ENCODE measurements around the gene TLL1. TPM values are rescaled to one million over a fixed set of nuclear protein-coding genes. Genes with fewer than 3 reads are reported as not detected.

TLL1 gene
- total and polyA plus RNA-seq, 8 donors: 0.65 to 3.0 (median 1.6) TPM

DNA sequence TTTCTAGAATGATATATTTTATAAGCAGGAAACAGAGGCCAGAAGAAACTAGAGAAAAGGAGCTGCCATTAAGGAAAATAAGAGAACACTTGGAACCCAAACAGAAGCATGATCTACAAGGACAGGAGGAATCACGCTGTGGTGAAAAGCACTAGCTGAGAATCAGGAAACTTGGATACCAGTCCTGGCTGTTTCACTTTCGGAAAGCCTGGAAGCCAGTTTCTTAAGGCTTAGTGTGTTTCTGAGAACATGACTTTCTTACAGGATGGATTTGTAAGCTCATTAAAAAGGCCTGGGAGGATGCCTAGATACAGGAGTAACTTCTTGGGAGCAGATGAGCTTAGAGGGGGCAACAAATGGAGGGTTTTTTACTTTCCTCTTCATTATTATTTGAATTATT lies 36.9 kb downstream of the TLL1 start:
- DNase-seq: no peak
- TF ChIP-seq, protein P1, sequence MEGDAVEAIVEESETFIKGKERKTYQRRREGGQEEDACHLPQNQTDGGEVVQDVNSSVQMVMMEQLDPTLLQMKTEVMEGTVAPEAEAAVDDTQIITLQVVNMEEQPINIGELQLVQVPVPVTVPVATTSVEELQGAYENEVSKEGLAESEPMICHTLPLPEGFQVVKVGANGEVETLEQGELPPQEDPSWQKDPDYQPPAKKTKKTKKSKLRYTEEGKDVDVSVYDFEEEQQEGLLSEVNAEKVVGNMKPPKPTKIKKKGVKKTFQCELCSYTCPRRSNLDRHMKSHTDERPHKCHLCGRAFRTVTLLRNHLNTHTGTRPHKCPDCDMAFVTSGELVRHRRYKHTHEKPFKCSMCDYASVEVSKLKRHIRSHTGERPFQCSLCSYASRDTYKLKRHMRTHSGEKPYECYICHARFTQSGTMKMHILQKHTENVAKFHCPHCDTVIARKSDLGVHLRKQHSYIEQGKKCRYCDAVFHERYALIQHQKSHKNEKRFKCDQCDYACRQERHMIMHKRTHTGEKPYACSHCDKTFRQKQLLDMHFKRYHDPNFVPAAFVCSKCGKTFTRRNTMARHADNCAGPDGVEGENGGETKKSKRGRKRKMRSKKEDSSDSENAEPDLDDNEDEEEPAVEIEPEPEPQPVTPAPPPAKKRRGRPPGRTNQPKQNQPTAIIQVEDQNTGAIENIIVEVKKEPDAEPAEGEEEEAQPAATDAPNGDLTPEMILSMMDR (IDR thresholded peaks at IDR 0.05): no peak
- 78 to 85% methylated on average over 2 of the region's 2 CpGs for WGBS, 2 donors
- Histone ChIP-seq H3K4me1 (no peaks in the 10 kb centered on the region), H3K27me3 (no peaks in the 10 kb centered on the region), H3K36me3 (no peaks in the 10 kb centered on the region), H3K9me3 (no peaks in the 10 kb centered on the region), H3K4me3 (no peak overlapping the region), H3K27ac (no peak overlapping the region)
- intact Hi-C loops (cut with DNase I): no loop called here
- ATAC-seq: no peak
- FAIRE-seq: no peak

DNA sequence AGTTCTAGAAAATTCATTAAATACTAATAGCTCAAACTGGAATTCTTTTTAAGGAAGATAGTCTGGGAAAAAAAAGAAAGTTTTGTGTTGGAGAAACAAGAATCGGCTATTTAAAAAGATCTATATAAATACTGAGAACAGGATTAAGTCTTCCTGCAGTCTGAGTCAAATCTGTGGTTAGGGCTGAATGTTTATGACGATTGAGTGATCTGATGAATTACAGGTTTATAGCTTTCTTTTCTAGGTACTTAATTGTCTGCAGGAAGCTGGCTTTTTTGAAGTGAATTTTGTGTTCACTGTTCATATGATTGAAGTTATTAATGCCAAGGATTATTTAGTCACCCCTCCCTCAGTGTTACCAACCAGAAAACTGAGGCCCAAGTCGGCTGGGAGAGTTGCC lies 42.2 kb downstream of the TLL1 start:
- H3K4me1 ChIP-seq: no peaks in the 10 kb centered on the region
- FAIRE-seq (no peak), DNase-seq (no peak), ATAC-seq (no peak)
- no peaks in the 10 kb centered on the region for H3K9me3 ChIP-seq
- WGBS, 2 donors: 70 to 73% methylated on average over 3 of the region's 3 CpGs
- H3K36me3 ChIP-seq: no peaks in the 10 kb centered on the region
- intact Hi-C loops (cut with DNase I): no loop called here
- no peaks in the 10 kb centered on the region for H3K27me3 ChIP-seq
- no peak overlapping the region for H3K4me3 ChIP-seq
- TF ChIP-seq, protein P1 (IDR thresholded peaks at IDR 0.05): no peak
- H3K27ac ChIP-seq: no peak overlapping the region

DNA sequence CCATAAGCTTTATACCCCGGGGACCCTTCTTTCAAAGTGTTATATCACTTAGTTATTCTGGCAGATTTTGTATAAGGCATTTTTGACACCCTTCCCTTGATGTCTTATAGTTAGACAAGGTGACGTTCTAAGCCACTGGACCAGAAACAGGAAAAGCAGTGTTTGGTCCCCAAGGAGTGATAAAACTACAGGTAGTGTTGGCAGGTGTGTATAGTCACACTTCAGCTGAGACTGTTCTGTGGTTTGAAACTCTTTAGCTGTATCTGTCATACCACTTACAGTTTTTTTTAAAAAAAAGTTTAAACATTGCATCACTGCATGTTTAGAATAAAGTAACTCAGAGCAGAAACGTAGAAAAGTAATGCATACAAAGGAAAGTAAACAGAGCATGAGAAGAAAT lies 48.5 kb downstream of the TLL1 start:
- peaks cover 0 to 3% (median 0%) of the 10 kb centered on the region in 3 donors for H3K4me1 ChIP-seq
- H3K36me3 ChIP-seq: no peaks in the 10 kb centered on the region
- no peak overlapping the region for H3K4me3 ChIP-seq
- DNase-seq: no peak
- TF ChIP-seq, protein P1 (IDR thresholded peaks at IDR 0.05): no peak
- intact Hi-C loops (cut with DNase I): no loop called here
- no peak overlapping the region for H3K27ac ChIP-seq
- ATAC-seq: no peak
- WGBS, 2 donors: 58 to 60% methylated on average over 3 of the region's 3 CpGs
- no peaks in the 10 kb centered on the region for H3K27me3 ChIP-seq
- no peaks in the 10 kb centered on the region for H3K9me3 ChIP-seq
- FAIRE-seq: no peak

DNA sequence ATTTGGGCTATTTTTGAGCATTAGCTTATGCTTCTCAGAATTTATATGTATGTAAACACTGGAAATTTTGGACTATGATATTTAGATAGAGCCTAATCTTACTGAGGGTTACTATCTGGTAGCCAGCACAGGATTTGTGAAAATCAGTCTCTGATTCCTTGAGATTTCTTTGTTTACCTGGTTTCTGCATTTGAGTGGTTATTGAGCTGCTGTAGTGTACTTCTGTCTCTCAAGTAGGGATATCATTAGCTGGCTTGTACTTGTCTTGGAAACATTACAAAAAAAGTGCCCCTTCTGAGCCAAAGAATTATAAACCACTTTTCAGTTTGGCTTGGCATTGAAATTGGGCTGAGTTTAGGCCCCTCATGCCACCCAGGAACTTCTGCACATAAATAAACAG lies 49.7 kb downstream of the TLL1 start:
- Histone ChIP-seq H3K27me3 (no peaks in the 10 kb centered on the region), H3K4me3 (no peak overlapping the region), H3K4me1 (peaks cover 0 to 3% (median 0%) of the 10 kb centered on the region in 3 donors), H3K36me3 (no peaks in the 10 kb centered on the region), H3K27ac (no peak overlapping the region), H3K9me3 (no peaks in the 10 kb centered on the region)
- intact Hi-C loops (cut with DNase I): no loop called here
- FAIRE-seq (no peak), ATAC-seq (no peak), DNase-seq (no peak)
- TF ChIP-seq, protein P1 (IDR thresholded peaks at IDR 0.05): no peak

DNA sequence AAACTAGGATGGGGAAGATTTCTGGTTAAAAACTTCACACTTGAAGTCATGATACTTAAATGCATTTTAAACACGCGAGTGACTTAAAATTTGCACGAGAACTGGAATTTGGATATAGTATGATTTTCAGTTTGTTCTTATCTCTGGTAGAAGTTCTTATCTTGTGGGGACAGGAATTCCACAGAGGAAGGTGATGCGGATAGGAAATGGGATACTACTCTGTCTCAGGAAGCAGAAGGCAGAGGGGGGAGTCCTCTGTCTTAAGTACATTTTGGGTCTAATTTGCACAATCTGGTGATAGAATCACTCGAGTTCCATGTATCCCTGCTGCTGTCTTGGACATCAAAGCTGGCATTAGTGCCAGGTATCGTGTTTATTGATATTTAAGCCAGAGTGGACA lies 53.3 kb downstream of the TLL1 start:
- 82 to 90% methylated on average over 6 of the region's 6 CpGs for WGBS, 2 donors
- intact Hi-C loops (cut with DNase I): no loop called here
- no peak for DNase-seq
- Histone ChIP-seq H3K27ac (no peak overlapping the region), H3K4me3 (no peak overlapping the region), H3K4me1 (peaks cover 0 to 10% (median 5%) of the 10 kb centered on the region in 3 donors), H3K9me3 (no peaks in the 10 kb centered on the region), H3K36me3 (no peaks in the 10 kb centered on the region), H3K27me3 (no peaks in the 10 kb centered on the region)
- ATAC-seq: no peak
- no peak for FAIRE-seq
- TF ChIP-seq, protein P1 (IDR thresholded peaks at IDR 0.05): no peak
